ENCODE data around the gene KLHL30. TPM values are rescaled to one million over a fixed set of nuclear protein-coding genes. Genes with fewer than 3 reads are reported as not detected.
"Not testable (repeated sequence)": the region's sequence is repeated elsewhere in the genome, so short reads cannot be mapped to it uniquely, and the experiment has no call there.

KLHL30 gene
- total and polyA plus RNA-seq, 2 experiments from 2014 or later, result 0.07 TPM; not detected in 1

GRCh38 chr2:238114851-238115660, 23.4 kb upstream of the KLHL30 start:
- H3K4me1 Mint-ChIP-seq, result peaks cover 4% of the 10 kb centered on the region; the same call in 1 of the 3 replicates
- Histone ChIP-seq H3K36me3 (ENCODE audit: insufficient read depth) (no peaks in the 10 kb centered on the region; the same call in 1 of the 2 replicates), H3F3A (replicated peaks; ENCODE audit: low read depth) (no peaks in the 10 kb centered on the region), H4K20me1 (replicated peaks; ENCODE audit: insufficient read depth) (no peaks in the 10 kb centered on the region), H3K27me3 (ENCODE audit: insufficient read depth) (no peaks in the 10 kb centered on the region), H3K4me1 (ENCODE audit: insufficient read depth) (no peaks in the 10 kb centered on the region), H2AFZ (no peak overlapping the region), H3K9me2 (ENCODE audit: insufficient read depth) (no peaks in the 10 kb centered on the region), H3K4me3 (no peak overlapping the region), H3K4me2 (no peak overlapping the region), H3K27ac (ENCODE audit: low read depth) (no peak overlapping the region), H3K79me2 (replicated peaks; ENCODE audit: insufficient read depth) (no peaks in the 10 kb centered on the region)
- no peak overlapping the region for H3K4me3 Mint-ChIP-seq
- ATAC-seq (peak; percentile 54; the same call in 2 of the 3 replicates), DNase-seq (ENCODE audit: low spot score) (no peak)
- no peaks in the 10 kb centered on the region for H3K36me3 Mint-ChIP-seq (ENCODE audit: low read depth)
- TF ChIP-seq ZNF114 (CRISPR knock-in tag; IDR thresholded peaks at IDR 0.05) (no peak), CTCF (conservative IDR thresholded peaks at IDR 0.05; ENCODE audit: low read depth in 2 of 2) (peak in 1 of 2 experiments; percentile 40; a peak in 1 of 4 replicates)
- H3K9me3 Mint-ChIP-seq, result peaks cover 13% of the 10 kb centered on the region; the same call in 2 of the 3 replicates
- no peak overlapping the region for H3K27ac Mint-ChIP-seq
- peaks cover 8% of the 10 kb centered on the region for H3K27me3 Mint-ChIP-seq (ENCODE audit: insufficient read depth, low read depth, poor library complexity)

- H3K4me1 Mint-ChIP-seq; H3K79me2 ChIP-seq (replicated peaks; ENCODE audit: insufficient read depth); H3K4me2 ChIP-seq; H3K27ac Mint-ChIP-seq; H3K27ac ChIP-seq (ENCODE audit: low read depth); H3K4me3 ChIP-seq; H3K36me3 ChIP-seq (ENCODE audit: insufficient read depth); H3K9me2 ChIP-seq (ENCODE audit: insufficient read depth); H3F3A ChIP-seq (replicated peaks; ENCODE audit: low read depth); H3K4me1 ChIP-seq (ENCODE audit: insufficient read depth); DNase-seq (ENCODE audit: low spot score); H4K20me1 ChIP-seq (replicated peaks; ENCODE audit: insufficient read depth); H3K36me3 Mint-ChIP-seq (ENCODE audit: low read depth); H3K27me3 ChIP-seq (ENCODE audit: insufficient read depth); H2AFZ ChIP-seq; ATAC-seq; H3K4me3 Mint-ChIP-seq; H3K27me3 Mint-ChIP-seq (ENCODE audit: insufficient read depth, low read depth, poor library complexity): not testable (repeated sequence)
- H3K9me3 Mint-ChIP-seq, result peaks cover 13% of the 10 kb centered on the region; the same call in 2 of the 3 replicates
Measured at GRCh38 chr2:238115709-238116108, 22.8 kb upstream of the KLHL30 start.

GRCh38 chr2:238116298-238117198, 21.9 kb upstream of the KLHL30 start:
- TF ChIP-seq REST (IDR thresholded peaks at IDR 0.05; ENCODE audit: unreplicated experiment) (no peak), CTCF (conservative IDR thresholded peaks at IDR 0.05; ENCODE audit: low read depth in 2 of 2) (no peak)
- no peak overlapping the region for H3K4me2 ChIP-seq
- H3K4me3 ChIP-seq, result no peak overlapping the region
- no peaks in the 10 kb centered on the region for H3F3A ChIP-seq (replicated peaks; ENCODE audit: low read depth)
- H4K20me1 ChIP-seq (replicated peaks; ENCODE audit: insufficient read depth), result no peaks in the 10 kb centered on the region
- no peak overlapping the region for H3K4me3 Mint-ChIP-seq
- no peaks in the 10 kb centered on the region for H3K36me3 ChIP-seq (ENCODE audit: insufficient read depth)
- H3K9me2 ChIP-seq (ENCODE audit: insufficient read depth), result no peaks in the 10 kb centered on the region
- ATAC-seq (no peak), DNase-seq (ENCODE audit: low spot score) (no peak)
- H3K27ac Mint-ChIP-seq, result no peak overlapping the region
- peaks cover 8% of the 10 kb centered on the region for H3K27me3 Mint-ChIP-seq (ENCODE audit: insufficient read depth, low read depth, poor library complexity)
- H2AFZ ChIP-seq, result no peak overlapping the region
- H3K27me3 ChIP-seq (ENCODE audit: insufficient read depth), result no peaks in the 10 kb centered on the region
- H3K79me2 ChIP-seq (replicated peaks; ENCODE audit: insufficient read depth), result no peaks in the 10 kb centered on the region
- no peak overlapping the region for H3K27ac ChIP-seq (ENCODE audit: low read depth)
- no peaks in the 10 kb centered on the region for H3K36me3 Mint-ChIP-seq (ENCODE audit: low read depth)
- H3K9me3 Mint-ChIP-seq, result peaks cover 13% of the 10 kb centered on the region; the same call in 2 of the 3 replicates
- peaks cover 4% of the 10 kb centered on the region; the same call in 1 of the 3 replicates for H3K4me1 Mint-ChIP-seq
- no peaks in the 10 kb centered on the region for H3K4me1 ChIP-seq (ENCODE audit: insufficient read depth)
